Breast epithelium (tissue), 4 donors: ENCODE measurements around the gene NIP7. TPM values are rescaled to one million over a fixed set of nuclear protein-coding genes. Genes with fewer than 3 reads are reported as not detected.

Source experiments
- DNase-seq, 2 donors: peaks; one replicate each; pipeline ENCODE4 v3.0.0-alpha.2; 2019; ENCODE audit warnings: low spot score in 2 of 2
- H3K27ac ChIP-seq, 2 donors: fragments of 200-600 bp; sonication (generic) in 1 of 2; one replicate each; pipeline ENCODE4 v1.5.1; 2016 to 2019; ENCODE audit warnings: mild to moderate bottlenecking in 1 of 2
- H3K27me3 ChIP-seq, 2 donors: fragments of 200-600 bp; sonication (generic) in 1 of 2; one replicate each; pipeline versions ENCODE4 v1.5.1 to v1.6.0; 2017 to 2019; ENCODE audit warnings: control low read depth in 1 of 2, mild to moderate bottlenecking in 1 of 2
- H3K36me3 ChIP-seq: fragments of 200-600 bp; one replicate; pipeline ENCODE4 v1.5.1; 2019
- H3K4me1 ChIP-seq, 2 donors: fragments of 200-600 bp; sonication (generic); one replicate each; pipeline ENCODE4 v1.5.1; 2016 to 2019; ENCODE audit warnings: control low read depth in 1 of 2
- H3K4me3 ChIP-seq, 3 donors: fragments of 200-600 bp; sonication (generic); 1 replicate in 2 of 3; 2 replicates in 1 of 3; pipeline ENCODE4 v1.5.1; 2016 to 2019; ENCODE audit warnings: mild to moderate bottlenecking in 3 of 3, moderate library complexity in 2 of 3
- H3K9me3 ChIP-seq, 2 donors: fragments of 200-600 bp; sonication (generic) in 1 of 2; one replicate each; pipeline ENCODE4 v1.5.1; 2016 to 2019; ENCODE audit warnings: control low read depth in 1 of 2
- POLR2A ChIP-seq: fragments of 450-650 bp; IDR thresholded peaks from one replicate; pipeline ENCODE4 v1.6.1; 2016; ENCODE audit warnings: antibody characterized with exemption, mild to moderate bottlenecking, moderate library complexity
- POLR2AphosphoS5 ChIP-seq, 3 donors: sonication (generic); formaldehyde crosslinking; IDR thresholded peaks; one replicate each; pipeline ENCODE4 v1.6.1; 2017; ENCODE audit warnings: antibody characterized with exemption in 3 of 3
- intact Hi-C: fragments of 100-400 bp; cut with DNase I; formaldehyde crosslinking; loops from one replicate; pipeline ENCODE4 v1.15.1; 2023; ENCODE audit warnings: low total_unique reads
- total RNA-seq, 3 donors: library from RNA; depleted of rRNA; stranded (reverse); fragments of >200 nt; gene quantifications; one replicate each; pipeline ENCODE4 v1.1.0, GENCODE V29; 2016
- TF ChIP-seq, protein P1 (sequence below), 3 donors: fragments of 450-650 bp; IDR thresholded peaks; one replicate each; pipeline ENCODE4 v1.5.1; 2016 to 2017; ENCODE audit warnings: antibody characterized with exemption in 3 of 3, mild to moderate bottlenecking in 3 of 3, moderate library complexity in 3 of 3

NIP7 gene
- total RNA-seq, 3 donors from 2014 or later, result 10.6 to 16.1 (median 15.4) TPM

DNA sequence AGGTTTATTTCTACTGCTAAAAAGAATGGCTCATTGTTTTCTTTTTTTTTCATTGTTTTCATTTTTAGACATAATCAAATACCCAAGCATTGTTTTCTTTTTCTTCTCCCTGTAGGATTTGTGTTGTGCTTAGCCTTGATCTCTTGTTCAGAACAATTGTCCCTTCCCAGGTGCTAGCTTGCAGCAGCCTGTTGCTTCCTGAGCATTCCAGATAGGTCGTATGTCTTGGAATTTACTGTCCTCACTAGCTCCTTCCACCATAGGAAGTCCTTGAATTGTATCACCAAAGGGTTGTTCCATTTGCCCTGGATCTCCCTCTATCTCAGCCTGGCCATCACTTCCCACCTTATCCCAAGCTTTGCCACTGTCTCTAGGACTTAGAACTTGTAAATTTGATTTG is 38.4 kb upstream of the NIP7 start:
- Histone ChIP-seq H3K9me3 (no peaks in the 10 kb centered on the region), H3K36me3 (no peaks in the 10 kb centered on the region), H3K27ac (no peak overlapping the region), H3K4me3 (no peak overlapping the region), H3K4me1 (no peaks in the 10 kb centered on the region), H3K27me3 (no peaks in the 10 kb centered on the region)
- no peak for TF ChIP-seq POLR2A
- TF ChIP-seq POLR2AphosphoS5 (IDR thresholded peaks at IDR 0.05), result no peak
- TF ChIP-seq, protein P1, sequence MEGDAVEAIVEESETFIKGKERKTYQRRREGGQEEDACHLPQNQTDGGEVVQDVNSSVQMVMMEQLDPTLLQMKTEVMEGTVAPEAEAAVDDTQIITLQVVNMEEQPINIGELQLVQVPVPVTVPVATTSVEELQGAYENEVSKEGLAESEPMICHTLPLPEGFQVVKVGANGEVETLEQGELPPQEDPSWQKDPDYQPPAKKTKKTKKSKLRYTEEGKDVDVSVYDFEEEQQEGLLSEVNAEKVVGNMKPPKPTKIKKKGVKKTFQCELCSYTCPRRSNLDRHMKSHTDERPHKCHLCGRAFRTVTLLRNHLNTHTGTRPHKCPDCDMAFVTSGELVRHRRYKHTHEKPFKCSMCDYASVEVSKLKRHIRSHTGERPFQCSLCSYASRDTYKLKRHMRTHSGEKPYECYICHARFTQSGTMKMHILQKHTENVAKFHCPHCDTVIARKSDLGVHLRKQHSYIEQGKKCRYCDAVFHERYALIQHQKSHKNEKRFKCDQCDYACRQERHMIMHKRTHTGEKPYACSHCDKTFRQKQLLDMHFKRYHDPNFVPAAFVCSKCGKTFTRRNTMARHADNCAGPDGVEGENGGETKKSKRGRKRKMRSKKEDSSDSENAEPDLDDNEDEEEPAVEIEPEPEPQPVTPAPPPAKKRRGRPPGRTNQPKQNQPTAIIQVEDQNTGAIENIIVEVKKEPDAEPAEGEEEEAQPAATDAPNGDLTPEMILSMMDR (IDR thresholded peaks at IDR 0.05), result no peak
- intact Hi-C loops, result no loop called here
- DNase-seq, result no peak

DNA sequence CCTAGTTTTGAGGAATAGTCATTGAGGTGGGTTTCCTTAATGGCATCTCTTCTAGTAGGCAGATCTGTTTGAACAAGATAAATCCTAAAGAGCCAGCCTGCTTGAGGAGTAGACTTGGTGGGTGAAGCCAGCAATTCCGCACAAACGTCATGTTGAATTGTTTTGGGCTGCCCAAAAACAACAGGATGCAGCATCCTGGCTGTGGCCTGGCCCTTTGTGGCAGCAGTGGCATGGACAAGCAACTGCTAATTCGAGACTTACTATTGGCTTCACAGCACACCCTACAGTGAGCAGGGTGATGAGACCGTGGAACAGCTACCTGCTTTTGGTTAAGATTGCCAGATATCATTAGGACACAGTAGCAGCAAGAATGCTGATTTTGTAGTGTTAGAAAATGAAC is 37.7 kb upstream of the NIP7 start:
- Histone ChIP-seq H3K27me3 (no peaks in the 10 kb centered on the region), H3K4me3 (no peak overlapping the region), H3K9me3 (no peaks in the 10 kb centered on the region), H3K27ac (peak overlapping the region in 1 of 2 donors; percentile 23), H3K4me1 (no peaks in the 10 kb centered on the region), H3K36me3 (no peaks in the 10 kb centered on the region)
- TF ChIP-seq POLR2AphosphoS5 (IDR thresholded peaks at IDR 0.05) (no peak), POLR2A (no peak)
- TF ChIP-seq, protein P1 (IDR thresholded peaks at IDR 0.05), result no peak
- DNase-seq, result no peak
- intact Hi-C loops, result no loop called here

DNA sequence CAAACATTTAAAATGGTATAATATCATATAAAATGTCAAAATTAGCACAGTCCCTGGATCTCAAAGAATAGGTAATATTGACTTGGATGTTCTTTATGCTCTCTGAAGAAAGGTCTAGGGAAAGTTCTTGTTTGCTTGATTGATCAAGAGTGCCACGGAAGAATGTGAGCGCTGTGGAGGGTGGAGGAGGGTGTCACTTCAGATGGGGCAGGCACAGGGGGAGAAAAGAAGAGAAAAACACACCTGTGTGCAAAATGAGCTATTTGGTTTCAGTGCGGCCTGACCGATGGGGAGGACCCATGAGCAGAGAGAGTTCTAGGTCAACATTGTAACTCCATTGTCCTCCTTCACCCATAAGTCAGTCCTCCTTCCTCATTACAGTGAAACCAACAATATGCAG is 37.3 kb upstream of the NIP7 start:
- Histone ChIP-seq H3K27me3 (no peaks in the 10 kb centered on the region), H3K9me3 (no peaks in the 10 kb centered on the region), H3K27ac (no peak overlapping the region), H3K4me1 (no peaks in the 10 kb centered on the region), H3K4me3 (no peak overlapping the region), H3K36me3 (no peaks in the 10 kb centered on the region)
- DNase-seq, result no peak
- intact Hi-C loops, result no loop called here
- TF ChIP-seq, protein P1 (IDR thresholded peaks at IDR 0.05), result no peak
- TF ChIP-seq POLR2A (no peak), POLR2AphosphoS5 (IDR thresholded peaks at IDR 0.05) (no peak)

DNA sequence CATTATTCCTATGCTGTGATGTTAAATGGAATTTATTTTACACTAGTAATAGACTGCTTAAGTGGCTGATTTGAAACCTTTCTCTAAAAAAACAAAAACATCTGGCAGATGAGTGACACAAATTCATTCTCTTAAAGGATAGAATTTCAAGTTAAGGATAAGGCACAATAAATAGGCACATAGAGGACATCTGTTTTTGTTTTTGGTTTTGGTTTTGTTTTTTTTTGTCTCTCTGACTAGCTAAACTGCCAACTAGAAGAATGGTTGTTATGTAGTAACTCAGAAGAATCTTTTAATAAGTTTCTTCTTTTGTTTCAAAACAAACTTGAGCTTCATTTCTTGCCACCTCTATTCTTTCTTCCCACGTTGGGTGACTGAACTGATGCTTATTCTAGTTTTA is 33.5 kb upstream of the NIP7 start:
- Histone ChIP-seq H3K27ac (no peak overlapping the region), H3K4me3 (no peak overlapping the region), H3K9me3 (no peaks in the 10 kb centered on the region), H3K4me1 (no peaks in the 10 kb centered on the region), H3K36me3 (no peaks in the 10 kb centered on the region), H3K27me3 (no peaks in the 10 kb centered on the region)
- intact Hi-C loops, result no loop called here
- DNase-seq, result no peak
- TF ChIP-seq POLR2AphosphoS5 (IDR thresholded peaks at IDR 0.05) (no peak), POLR2A (no peak)
- TF ChIP-seq, protein P1 (IDR thresholded peaks at IDR 0.05), result no peak

DNA sequence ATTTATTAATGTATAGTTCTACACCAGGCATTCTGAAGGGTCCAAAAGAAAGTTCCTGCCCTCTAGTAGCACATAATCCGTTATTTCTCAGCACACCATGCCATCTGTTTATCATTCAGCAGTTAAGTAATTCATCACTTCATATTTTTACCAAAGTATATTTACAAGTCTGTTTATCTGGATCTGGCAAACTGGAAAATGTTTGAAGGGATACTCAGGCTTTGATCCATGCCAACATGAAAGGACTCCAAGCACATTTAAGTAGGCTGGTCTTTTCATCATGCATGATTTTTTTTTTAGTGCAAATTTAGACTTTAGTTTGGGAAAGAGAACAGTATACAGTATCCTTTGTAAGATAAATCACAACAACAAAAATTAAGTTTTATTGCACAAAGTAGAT is 32.5 kb upstream of the NIP7 start:
- TF ChIP-seq POLR2AphosphoS5 (IDR thresholded peaks at IDR 0.05), result no peak
- TF ChIP-seq, protein P1 (IDR thresholded peaks at IDR 0.05), result no peak
- TF ChIP-seq POLR2A, result no peak
- no peak for DNase-seq
- no peaks in the 10 kb centered on the region for H3K4me1 ChIP-seq

More for the DNA sequence above, 32.5 kb upstream of the NIP7 start:
- no peak overlapping the region for H3K27ac ChIP-seq
- H3K4me3 ChIP-seq, result no peak overlapping the region
- H3K9me3 ChIP-seq, result no peaks in the 10 kb centered on the region
- intact Hi-C loops, result no loop called here
- H3K36me3 ChIP-seq, result no peaks in the 10 kb centered on the region
- no peaks in the 10 kb centered on the region for H3K27me3 ChIP-seq
